GM12865 (cell line): ENCODE data around the gene APCDD1.

Experiments used
- DNase-seq: peaks from one replicate; pipeline ENCODE4 v3.0.0; 2010; ENCODE audit warnings: low read depth
- H3K4me3 ChIP-seq: 2 replicates; pipeline ENCODE4 v1.5.1; 2011; ENCODE audit warnings: mild to moderate bottlenecking, low read depth, low read length, control low read depth
- CTCF ChIP-seq: IDR thresholded peaks from 2 replicates; pipeline ENCODE4 v1.5.1; 2011; ENCODE audit warnings: low read length, control low read depth, low read depth, inconsistent platforms; ENCODE audit not compliant: insufficient read depth; ENCODE audit errors: missing control alignments

The APCDD1 gene

GRCh38 chr18:10454681-10455557 lies 484 bp downstream of the APCDD1 start:
- no peak overlapping the region for H3K4me3 ChIP-seq
- TF ChIP-seq CTCF = no peak
- no peak for DNase-seq

- no peak overlapping the region for H3K4me3 ChIP-seq
- no peak for TF ChIP-seq CTCF
- no peak for DNase-seq
These were observed 1.5 kb downstream of the APCDD1 start for GRCh38 chr18:10455726-10456453.

DNA sequence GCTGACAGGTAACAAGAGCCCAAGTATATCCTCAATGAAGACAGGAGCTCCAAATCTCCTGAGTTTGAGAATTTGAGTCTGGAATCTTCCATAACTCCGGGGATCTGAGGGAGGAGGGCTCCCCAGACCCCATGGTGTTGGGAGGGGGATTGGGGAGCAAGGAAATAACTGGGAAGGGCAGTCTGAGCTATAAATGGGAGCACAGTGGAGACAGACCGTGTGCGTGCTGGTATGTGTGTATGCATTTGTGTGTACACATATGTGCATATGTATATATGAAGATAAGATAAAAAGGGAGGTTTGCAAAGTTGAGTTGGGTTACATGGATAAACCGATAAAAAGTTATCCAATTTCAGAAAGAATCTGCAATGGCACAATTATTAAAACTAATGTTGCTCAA lies 2.3 kb downstream of the APCDD1 start:
- no peak for DNase-seq
- H3K4me3 ChIP-seq = no peak overlapping the region
- no peak for TF ChIP-seq CTCF

DNA sequence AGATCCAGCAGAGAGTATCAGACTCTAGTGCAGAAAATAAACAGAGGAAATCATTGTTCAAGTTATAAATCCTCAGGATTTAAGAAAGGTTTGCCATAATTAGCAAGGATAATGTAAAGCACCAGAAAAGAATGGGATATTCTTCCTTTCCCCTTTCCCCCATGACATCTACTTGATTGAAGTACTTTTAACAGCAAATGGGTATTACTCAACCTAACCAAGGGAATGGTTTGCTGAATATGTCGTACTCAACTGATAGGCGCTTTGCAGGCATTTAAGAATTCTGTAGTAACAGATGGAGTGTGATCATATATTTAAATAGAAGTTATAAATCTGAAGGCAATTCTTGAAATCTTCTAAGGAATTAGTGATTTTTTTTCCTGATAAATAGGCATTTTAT lies 2.7 kb downstream of the APCDD1 start:
- no peak for DNase-seq
- no peak for TF ChIP-seq CTCF
- no peak overlapping the region for H3K4me3 ChIP-seq

GRCh38 chr18:10457767-10458166 lies 3.3 kb downstream of the APCDD1 start:
- TF ChIP-seq CTCF = no peak
- DNase-seq = no peak

GRCh38 chr18:10458691-10459090 lies 4.3 kb downstream of the APCDD1 start:
- no peak overlapping the region for H3K4me3 ChIP-seq
- TF ChIP-seq CTCF = no peak
- DNase-seq = no peak

More at GRCh38 chr18:10457767-10458166, 3.3 kb downstream of the APCDD1 start:
- no peak overlapping the region for H3K4me3 ChIP-seq
